Occipital lobe (tissue), 2 donors: Measurements from ENCODE around the gene GNG12. TPM values are rescaled to one million over a fixed set of nuclear protein-coding genes. Genes with fewer than 3 reads are reported as not detected.
A peak's percentile ranks its signal among the peaks of the same experiment; 100 is the strongest.
"Not testable (repeated sequence)": the region's sequence is repeated elsewhere in the genome, so short reads cannot be mapped to it uniquely, and the experiment has no call there.

ENCODE experiments used
- DNase-seq: peaks from one replicate; lab custom pipeline; 2025; lab: John Stamatoyannopoulos, UW
- total RNA-seq: library from RNA; depleted of rRNA; stranded (reverse); fragments of >200 nt; gene quantifications from one replicate; pipeline ENCODE4 v1.2.3, GENCODE V29; 2014

The GNG12 gene
- total RNA-seq, 1 donor from 2014 or later = 29.9 TPM

DNA sequence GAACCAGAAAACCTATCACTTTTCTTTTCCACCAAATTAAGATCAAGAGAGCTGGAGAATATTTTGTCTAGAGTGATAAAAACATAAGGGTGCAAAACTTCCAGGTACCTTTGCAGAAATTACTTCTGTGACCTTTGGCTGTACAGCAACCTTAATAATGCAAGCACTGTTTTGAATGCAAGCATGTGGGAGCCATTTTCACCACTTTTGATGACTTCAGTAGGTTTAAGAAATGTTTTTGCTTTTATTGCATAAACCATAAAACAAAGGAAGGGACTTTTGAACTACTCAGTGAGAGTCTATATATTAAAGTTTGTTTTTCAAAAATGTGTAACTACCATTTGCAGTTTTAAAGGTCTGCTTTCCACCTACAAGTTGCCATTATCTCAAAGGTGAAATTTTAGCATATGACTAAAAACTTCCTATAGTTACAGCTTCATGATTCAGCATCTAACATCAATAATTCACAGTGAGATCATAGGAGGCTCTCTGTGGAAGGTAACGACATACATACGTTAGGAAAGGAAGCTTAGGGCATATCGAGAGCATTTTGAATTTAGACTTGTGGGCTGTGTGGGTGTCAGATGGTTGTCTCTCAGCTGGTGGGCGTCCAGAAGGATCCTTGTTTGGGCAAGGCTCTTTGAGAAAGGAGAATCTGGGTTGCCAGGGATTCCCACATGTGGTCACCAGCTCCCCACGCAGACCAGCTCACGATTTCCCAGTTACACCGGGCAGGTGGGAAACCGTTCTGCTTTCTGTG lies 149.3 kb downstream of the GNG12 start:
- DNase-seq = peak; percentile 14

- DNase-seq = no peak
Measured at GRCh38 chr1:67683316-67683715, 150.0 kb downstream of the GNG12 start.

DNA sequence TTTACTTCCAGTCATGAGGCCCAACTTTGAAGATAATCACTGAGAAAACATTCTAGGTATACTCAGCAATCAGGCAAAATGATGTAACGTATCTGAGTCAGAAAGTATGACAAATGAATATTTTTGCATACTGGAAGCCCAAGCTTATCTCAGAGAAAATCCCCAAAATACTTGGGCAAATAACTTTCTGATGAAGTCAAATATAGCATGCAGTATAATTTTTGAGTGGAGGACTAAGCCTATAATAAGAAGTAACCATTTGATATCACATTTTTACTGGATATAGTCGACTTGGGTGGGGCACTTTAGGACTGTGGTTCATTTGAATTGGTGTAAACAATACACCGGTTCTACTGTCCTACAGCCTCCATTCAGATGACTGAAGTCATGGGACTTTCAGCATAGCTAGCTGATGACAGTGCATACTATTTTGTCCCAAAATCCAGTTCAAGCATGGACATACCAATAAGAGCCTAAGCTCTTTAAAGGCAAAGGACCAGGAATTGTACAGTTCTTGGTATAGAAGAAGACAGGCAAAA lies 150.5 kb downstream of the GNG12 start:
- no peak for DNase-seq

GRCh38 chr1:67680486-67680885 lies 152.8 kb downstream of the GNG12 start:
- DNase-seq = no peak

- no peak for DNase-seq
Measured at GRCh38 chr1:67679691-67680090, 153.6 kb downstream of the GNG12 start.

DNA sequence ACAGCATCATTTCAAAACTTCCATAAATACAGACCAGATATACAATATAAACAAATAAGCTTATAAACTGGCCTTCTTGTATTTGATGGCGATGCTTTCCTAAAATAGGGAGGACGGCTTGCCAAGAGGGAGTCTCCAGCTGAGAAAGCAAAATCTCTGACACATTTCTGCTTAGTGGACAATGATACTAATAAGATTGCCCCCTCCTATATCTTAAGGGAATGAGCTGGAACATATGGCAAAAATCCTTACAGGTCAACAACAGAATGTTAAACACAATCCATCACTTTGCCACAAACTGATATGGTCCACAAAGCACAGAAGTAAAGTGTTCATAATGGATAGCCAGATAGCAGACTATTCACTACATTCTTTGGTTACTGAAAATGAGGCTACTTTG lies 155.3 kb downstream of the GNG12 start:
- no peak for DNase-seq

- no peak for DNase-seq
Measured at GRCh38 chr1:67677408-67677807, 155.9 kb downstream of the GNG12 start.

DNA sequence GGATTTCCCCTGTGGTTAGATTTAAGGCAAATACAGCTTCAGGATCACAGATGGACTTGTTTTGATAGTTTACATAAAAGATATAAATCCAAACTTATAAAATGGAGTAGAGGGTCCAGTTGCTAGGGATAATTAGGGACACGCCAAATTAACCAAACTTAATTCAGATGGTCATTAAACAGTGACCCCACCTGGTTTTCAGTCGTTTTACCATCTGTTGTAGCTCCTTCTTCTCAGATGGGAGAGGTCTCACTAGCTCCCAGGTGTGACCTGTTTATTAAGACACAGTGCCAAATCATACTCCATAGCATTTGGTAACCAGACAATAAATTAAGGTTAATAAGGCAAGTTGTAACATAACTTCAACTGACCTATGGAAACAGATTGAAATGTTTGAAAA lies 156.3 kb downstream of the GNG12 start:
- no peak for DNase-seq

- DNase-seq = no peak
Measured at GRCh38 chr1:67676287-67676686, 157.0 kb downstream of the GNG12 start.

DNA sequence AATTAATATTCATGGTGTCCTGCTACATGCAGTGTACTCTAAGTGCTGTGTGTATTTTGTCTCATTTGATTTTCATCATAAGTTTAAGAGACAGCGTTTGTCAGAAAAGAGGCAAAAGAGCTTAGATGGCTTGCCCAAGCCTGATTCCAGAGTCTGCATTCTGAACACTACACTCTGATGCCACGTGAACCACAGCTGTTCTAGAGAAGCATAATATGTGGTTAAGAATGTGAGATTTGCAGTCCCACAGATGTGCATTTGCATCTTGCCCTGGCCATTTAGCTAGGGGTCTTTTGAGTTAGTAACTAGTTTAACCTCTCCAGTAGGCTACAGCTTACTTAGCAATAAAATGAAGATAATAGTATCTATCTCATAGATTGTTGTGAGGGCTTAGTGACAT lies 157.5 kb downstream of the GNG12 start:
- no peak for DNase-seq

DNA sequence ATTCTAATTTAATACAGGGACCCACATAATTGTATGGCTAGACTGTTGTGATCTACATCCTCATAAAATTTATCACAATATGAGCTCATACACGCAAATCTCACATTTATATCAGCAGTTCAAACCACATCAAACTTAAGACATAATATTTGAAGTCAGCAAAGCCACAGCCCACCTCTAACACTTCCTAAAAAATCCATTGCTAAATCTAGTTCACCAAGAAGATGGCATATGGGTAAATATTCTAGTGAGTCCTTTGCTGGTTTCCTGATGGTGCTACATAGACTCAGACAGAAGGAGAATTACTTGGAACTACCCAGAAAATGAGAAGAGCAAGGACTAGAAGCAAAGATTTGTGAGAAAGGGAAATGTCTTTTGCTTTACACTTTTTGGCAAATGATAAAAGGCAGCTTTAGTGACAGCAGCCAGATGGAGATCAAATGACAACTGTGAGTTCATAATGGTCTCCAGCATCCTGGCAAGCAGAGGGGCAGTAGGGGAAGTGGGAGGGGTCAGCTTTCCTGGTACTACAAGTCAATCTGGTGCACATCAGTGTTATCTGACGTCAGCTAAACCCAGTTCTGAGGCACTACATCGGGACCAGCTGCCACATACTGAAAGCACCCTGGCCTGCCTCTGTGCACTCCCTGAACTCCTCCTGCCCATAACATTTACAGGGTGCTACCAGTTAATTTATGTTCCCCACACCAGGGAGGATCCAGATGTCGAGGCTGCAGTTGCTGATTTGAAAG lies 158.8 kb downstream of the GNG12 start:
- DNase-seq = no peak

DNA sequence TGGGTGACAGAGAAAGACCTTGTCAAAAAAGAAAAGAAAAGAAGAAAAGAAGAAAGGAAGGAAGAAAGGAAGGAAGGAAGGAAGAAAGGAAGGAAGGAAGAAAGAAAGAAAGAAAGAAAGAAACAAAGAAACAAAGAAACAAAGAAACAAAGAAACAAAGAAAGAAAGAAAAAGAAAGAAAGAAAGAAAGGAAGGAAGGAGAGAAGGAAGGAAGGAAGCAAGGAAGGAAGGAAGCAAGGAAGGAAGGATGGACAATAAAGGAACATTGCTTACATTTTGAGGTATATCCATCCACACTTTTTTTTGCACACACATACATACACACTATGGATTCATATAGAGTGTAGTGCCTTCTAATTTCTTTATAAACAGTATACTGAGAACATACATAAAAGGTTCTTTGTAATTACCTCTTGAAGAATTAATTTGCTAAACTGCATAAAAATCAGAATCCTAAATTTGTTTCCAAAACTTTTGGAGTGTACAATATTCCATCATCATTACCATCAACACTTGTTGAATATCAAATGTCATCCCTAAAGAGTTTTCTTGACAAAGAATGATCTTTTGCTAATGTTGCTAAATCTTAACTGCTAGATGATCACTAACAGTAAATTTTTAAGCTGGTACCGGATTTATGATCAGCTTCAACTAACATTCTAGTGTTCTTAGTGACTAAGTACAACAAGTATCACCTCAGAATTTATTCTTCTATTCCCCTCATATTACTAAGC lies 159.6 kb downstream of the GNG12 start:
- DNase-seq = no peak

GRCh38 chr1:67672260-67672803 lies 160.9 kb downstream of the GNG12 start:
- no peak for DNase-seq

GRCh38 chr1:67668660-67669059 lies 164.6 kb downstream of the GNG12 start:
- DNase-seq = no peak

- no peak for DNase-seq
Measured at GRCh38 chr1:67666636-67667035, 166.6 kb downstream of the GNG12 start.

GRCh38 chr1:67665307-67665706 lies 168.0 kb downstream of the GNG12 start:
- DNase-seq = not testable (repeated sequence)

DNA sequence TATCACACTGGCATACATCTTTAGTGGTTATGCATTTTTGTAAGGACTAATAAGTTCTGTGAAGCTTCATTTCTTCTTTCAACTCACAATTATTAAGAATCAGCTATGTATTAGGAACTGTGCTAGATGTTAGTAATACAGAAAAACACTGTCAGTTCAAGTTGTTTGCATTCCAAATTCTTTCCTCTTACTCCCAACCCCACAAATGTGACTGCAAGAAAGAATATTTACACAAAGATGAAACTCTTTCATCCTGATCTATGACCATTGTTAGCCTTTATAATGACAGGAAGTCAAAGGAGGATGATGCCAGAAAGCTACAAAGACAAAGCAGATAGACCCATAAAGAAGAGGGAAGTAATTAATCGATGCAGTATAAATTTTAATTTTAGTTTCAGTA lies 169.2 kb downstream of the GNG12 start:
- no peak for DNase-seq

DNA sequence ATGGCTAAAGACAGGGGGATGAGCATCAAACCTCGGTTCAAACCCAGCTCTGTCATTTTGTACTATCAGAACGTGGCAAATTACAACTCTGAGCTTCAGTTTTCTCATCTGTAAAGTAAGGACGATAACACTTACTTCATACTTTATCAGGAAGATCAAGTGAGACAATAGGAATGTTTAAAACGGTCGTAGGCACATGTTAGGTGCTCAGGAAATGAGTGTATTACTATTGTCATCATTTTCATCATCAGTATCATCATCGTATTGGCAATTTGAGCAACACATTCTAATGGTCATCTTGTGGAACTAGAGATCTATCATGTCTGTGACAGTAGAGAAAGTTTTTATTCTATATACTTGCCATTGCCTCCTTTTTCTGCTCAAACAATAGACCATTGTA lies 170.4 kb downstream of the GNG12 start:
- DNase-seq = no peak

GRCh38 chr1:67659229-67659628 lies 174.0 kb downstream of the GNG12 start:
- no peak for DNase-seq

- DNase-seq = not testable (repeated sequence)
Measured at GRCh38 chr1:67657152-67657551, 176.1 kb downstream of the GNG12 start.

GRCh38 chr1:67655581-67655980 lies 177.7 kb downstream of the GNG12 start:
- DNase-seq = no peak

GRCh38 chr1:67653304-67653703 lies 180.0 kb downstream of the GNG12 start:
- DNase-seq = no peak
